IMR-90 (cell line): ENCODE results near the gene SMAD4. TPM values are rescaled to one million over a fixed set of nuclear protein-coding genes. Genes with fewer than 3 reads are reported as not detected.

ENCODE experiments used
- ATAC-seq: fragments of 200-7000 bp; cut with Tn5 transposase; 2 replicates; pipeline ENCODE4 v1.9.1; 2020; ENCODE audit warnings: low read depth, mild to moderate bottlenecking, moderate library complexity
- BruUV-seq: library from RNA; stranded (reverse); fragments of 400-500 nt; replicated peaks from 2 replicates; lab custom pipeline; 2021; lab: Mats Ljungman, UMichigan
- CTCF ChIA-PET: fragments of 300-600 bp; formaldehyde crosslinking; extraction: SDS; loops from one replicate; lab custom pipeline; 2021; ENCODE audit warnings: antibody characterized with exemption; lab: Yijun Ruan, JAX
- POLR2A ChIA-PET: fragments of 300-600 bp; sonication (Branson Sonifier 250); formaldehyde crosslinking; loops from one replicate; lab custom pipeline; 2022; ENCODE audit warnings: antibody characterized with exemption; ENCODE audit not compliant: unreplicated experiment; lab: Charles Lee
- DNase-seq: peaks from one replicate; pipeline ENCODE4 v3.0.0; 2013
- H2AFZ ChIP-seq: replicated peaks from 2 replicates; pipeline ENCODE3; 2013; ENCODE audit warnings: low read length, mild to moderate bottlenecking; ENCODE audit not compliant: poor library complexity
- H2AK5ac ChIP-seq: 2 replicates; pipeline ENCODE4 v1.6.1; 2013; ENCODE audit warnings: low read depth, low read length, inconsistent platforms
- H2AK9ac ChIP-seq: replicated peaks from 2 replicates; pipeline ENCODE3; 2013; ENCODE audit warnings: mild to moderate bottlenecking, low read depth, low read length, moderate library complexity; ENCODE audit not compliant: poor library complexity
- H2BK120ac ChIP-seq: 2 replicates; pipeline ENCODE4 v1.6.1; 2013; ENCODE audit warnings: low read depth, low read length, inconsistent platforms
- H2BK15ac ChIP-seq: 3 replicates; pipeline ENCODE4 v1.6.1; 2013; ENCODE audit warnings: low read depth, low read length, inconsistent platforms
- H2BK20ac ChIP-seq: 2 replicates; pipeline ENCODE4 v1.6.1; 2013; ENCODE audit warnings: low read depth, mild to moderate bottlenecking, inconsistent platforms, low read length, moderate library complexity
- H2BK5ac ChIP-seq: 2 replicates; pipeline ENCODE4 v1.6.1; 2013; ENCODE audit warnings: mild to moderate bottlenecking, low read depth, low read length, inconsistent platforms; ENCODE audit not compliant: poor library complexity, severe bottlenecking
- H3K14ac ChIP-seq: replicated peaks from 2 replicates; pipeline ENCODE4 v1.6.1; 2013; ENCODE audit warnings: low read depth, low read length, inconsistent platforms
- H3K18ac ChIP-seq: 2 replicates; pipeline ENCODE4 v1.6.1; 2013; ENCODE audit warnings: low read depth, low read length, control low read depth
- H3K23ac ChIP-seq: 2 replicates; pipeline ENCODE4 v1.6.1; 2013; ENCODE audit warnings: low read depth, low read length, inconsistent platforms
- H3K27ac ChIP-seq: 2 replicates; pipeline ENCODE4 v1.5.1; 2013; ENCODE audit warnings: mild to moderate bottlenecking, control low read depth, low read length; ENCODE audit not compliant: insufficient read depth
- H3K27me3 ChIP-seq: 2 replicates; pipeline ENCODE4 v1.6.1; 2013; ENCODE audit warnings: low read length; ENCODE audit not compliant: control insufficient read depth, insufficient read depth
- H3K36me3 ChIP-seq: 2 replicates; pipeline ENCODE4 v1.6.1; 2013; ENCODE audit warnings: low read length, mixed read lengths; ENCODE audit not compliant: control insufficient read depth, insufficient read depth
- H3K4ac ChIP-seq: 2 replicates; pipeline ENCODE4 v1.6.1; 2013; ENCODE audit warnings: low read depth, low read length, inconsistent platforms
- H3K4me1 ChIP-seq: 2 replicates; pipeline ENCODE4 v1.6.1; 2013; ENCODE audit warnings: low read length, mixed read lengths; ENCODE audit not compliant: control insufficient read depth, insufficient read depth
- H3K4me2 ChIP-seq: 2 replicates; pipeline ENCODE4 v1.6.1; 2013; ENCODE audit warnings: low read depth, mild to moderate bottlenecking, control low read depth, low read length, moderate library complexity
- H3K4me3 ChIP-seq: 2 replicates; pipeline ENCODE4 v1.5.1; 2013; ENCODE audit warnings: low read depth, mild to moderate bottlenecking, control low read depth, low read length, moderate library complexity; ENCODE audit not compliant: insufficient read depth
- H3K56ac ChIP-seq: 2 replicates; pipeline ENCODE4 v1.6.1; 2013; ENCODE audit warnings: low read length, inconsistent platforms; ENCODE audit not compliant: insufficient read depth; ENCODE audit errors: extremely low read depth
- H3K79me1 ChIP-seq, 2 experiments: 2 replicates each; pipeline ENCODE4 v1.6.1; 2013; ENCODE audit warnings: low read length in 2 of 2, inconsistent platforms in 1 of 2, low read depth in 1 of 2
- H3K9ac ChIP-seq: 2 replicates; pipeline ENCODE4 v1.6.1; 2013; ENCODE audit warnings: low read depth, low read length, control low read depth
- H3K9me1 ChIP-seq: 2 replicates; pipeline ENCODE4 v1.6.1; 2013; ENCODE audit warnings: low read length, inconsistent platforms; ENCODE audit not compliant: insufficient read depth
- H3K9me3 ChIP-seq: 2 replicates; pipeline ENCODE4 v1.6.1; 2013; ENCODE audit warnings: low read length; ENCODE audit not compliant: control insufficient read depth, insufficient read depth
- H4K20me1 ChIP-seq: 2 replicates; pipeline ENCODE4 v1.6.1; 2013; ENCODE audit warnings: low read length, inconsistent platforms; ENCODE audit not compliant: insufficient read depth
- H4K5ac ChIP-seq: 2 replicates; pipeline ENCODE4 v1.6.1; 2013; ENCODE audit warnings: mild to moderate bottlenecking, low read depth, low read length, control low read depth
- H4K8ac ChIP-seq, 2 experiments: 2 replicates each; pipeline ENCODE4 v1.6.1; 2013; ENCODE audit warnings: low read depth in 2 of 2, low read length in 2 of 2, control low read depth in 1 of 2, inconsistent platforms in 1 of 2
- H4K91ac ChIP-seq: 2 replicates; pipeline ENCODE4 v1.6.1; 2013; ENCODE audit warnings: low read depth, low read length, inconsistent platforms; ENCODE audit not compliant: insufficient read depth
- BHLHE40 ChIP-seq: fragments of 150-350 bp; IDR thresholded peaks from 2 replicates; pipeline ENCODE4 v1.6.1; 2016; ENCODE audit warnings: mild to moderate bottlenecking, low read depth, low read length
- CEBPB ChIP-seq: IDR thresholded peaks from 2 replicates; pipeline ENCODE4 v1.6.1; 2012; ENCODE audit warnings: low read depth, low read length, improper control_type of control experiment
- CHD1 ChIP-seq: IDR thresholded peaks from 2 replicates; pipeline ENCODE4 v1.6.1; 2012; ENCODE audit warnings: low read depth, low read length, improper control_type of control experiment
- MAZ ChIP-seq: IDR thresholded peaks from 2 replicates; pipeline ENCODE4 v1.6.1; 2012; ENCODE audit warnings: low read depth, mild to moderate bottlenecking, low read length, improper control_type of control experiment, moderate library complexity, borderline replicate concordance
- MXI1 ChIP-seq: IDR thresholded peaks from 2 replicates; pipeline ENCODE4 v1.6.1; 2012; ENCODE audit warnings: low read depth, mild to moderate bottlenecking, low read length, moderate library complexity, borderline replicate concordance
- NFE2L2 ChIP-seq: fragments of 150-350 bp; IDR thresholded peaks from 2 replicates; pipeline ENCODE4 v1.6.1; 2016; ENCODE audit warnings: low read depth, mild to moderate bottlenecking, low read length
- POLR2A ChIP-seq: IDR thresholded peaks from 2 replicates; pipeline ENCODE4 v1.6.1; 2012; ENCODE audit warnings: mild to moderate bottlenecking, low read depth, low read length
- RAD21 ChIP-seq: IDR thresholded peaks from 2 replicates; pipeline ENCODE4 v1.6.1; 2012; ENCODE audit warnings: low read length, improper control_type of control experiment
- SMC3 ChIP-seq: fragments of 150-350 bp; IDR thresholded peaks from 2 replicates; pipeline ENCODE4 v1.6.1; 2016; ENCODE audit warnings: low read depth, mild to moderate bottlenecking, antibody characterized with exemption, low read length, moderate library complexity
- USF2 ChIP-seq: fragments of 150-350 bp; IDR thresholded peaks from 2 replicates; pipeline ENCODE4 v1.6.1; 2017; ENCODE audit warnings: mild to moderate bottlenecking, antibody characterized with exemption, low read length, low read depth
- WGBS, 2 experiments: methylation state at CpG; one replicate each; pipeline versions ENCODE4 v1.1.5 to v1.1.7; 2013; ENCODE audit warnings: missing lambda C conversion rate in 2 of 2; ENCODE audit not compliant: insufficient read length in 1 of 2; ENCODE audit errors: extremely low coverage in 2 of 2; 5-methylcytosine and 5-hydroxymethylcytosine counted together
- dilution Hi-C: fragments of 300-500 bp; cut with HindIII; formaldehyde crosslinking; loops from one replicate; pipeline ENCODE4 v1.14.3; 2018; ENCODE audit warnings: low sequenced_read_pairs; ENCODE audit not compliant: unreplicated experiment
- in situ Hi-C: fragments of 300-500 bp; cut with MboI; formaldehyde crosslinking; loops from 3 replicates; pipeline ENCODE4 v1.14.3; 2019; ENCODE audit warnings: low sequenced_read_pairs, inconsistent platforms, mixed read lengths
- intact Hi-C: fragments of 100-400 bp; cut with micrococcal nuclease; formaldehyde crosslinking; loops from 2 replicates; pipeline ENCODE4 v1.10.0; 2022
- polyA plus RNA-seq, 3 experiments: library from polyadenylated mRNA; depleted of rRNA; stranded (reverse); fragments of >200 nt; gene quantifications; 2 replicates each; pipeline ENCODE4 v1.2.3, GENCODE V29; 2012; ENCODE audit warnings: low replicate concordance in 1 of 3
- total RNA-seq: library from RNA; depleted of rRNA; stranded (reverse); fragments of >200 nt; gene quantifications from 2 replicates; pipeline ENCODE4 v1.2.3, GENCODE V29; 2012
- TF ChIP-seq, protein P1 (sequence below): conservative IDR thresholded peaks from 2 replicates; pipeline ENCODE4 v1.5.1; 2012; ENCODE audit warnings: mild to moderate bottlenecking, low read depth, low read length, improper control_type of control experiment

SMAD4 gene
- total and polyA plus RNA-seq, 2 of the 4 experiments (the other 2 are of a cell fraction) = 57.6 to 145 TPM

DNA sequence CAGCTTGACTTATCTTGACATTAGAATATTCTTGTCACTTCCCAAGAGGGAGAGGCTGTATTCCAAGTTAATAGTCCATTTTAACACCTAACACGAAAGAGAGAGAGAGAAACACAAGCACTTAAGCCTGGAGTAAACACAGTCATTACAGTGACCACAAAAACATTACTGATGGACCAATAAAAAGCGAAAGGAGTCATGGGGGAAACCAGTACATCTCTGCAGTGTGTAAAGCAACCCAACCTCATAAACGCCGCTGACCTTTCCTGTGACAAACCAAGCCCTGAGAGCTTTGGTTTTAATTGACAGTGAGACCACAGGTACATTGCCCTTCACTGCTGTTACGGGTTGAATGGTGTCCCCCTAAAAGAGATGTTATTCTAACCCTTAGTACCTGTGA is 78.3 kb downstream of the SMAD4 start (continued):
- TF ChIP-seq MXI1 (no peak), BHLHE40 (no peak), USF2 (no peak)

DNA sequence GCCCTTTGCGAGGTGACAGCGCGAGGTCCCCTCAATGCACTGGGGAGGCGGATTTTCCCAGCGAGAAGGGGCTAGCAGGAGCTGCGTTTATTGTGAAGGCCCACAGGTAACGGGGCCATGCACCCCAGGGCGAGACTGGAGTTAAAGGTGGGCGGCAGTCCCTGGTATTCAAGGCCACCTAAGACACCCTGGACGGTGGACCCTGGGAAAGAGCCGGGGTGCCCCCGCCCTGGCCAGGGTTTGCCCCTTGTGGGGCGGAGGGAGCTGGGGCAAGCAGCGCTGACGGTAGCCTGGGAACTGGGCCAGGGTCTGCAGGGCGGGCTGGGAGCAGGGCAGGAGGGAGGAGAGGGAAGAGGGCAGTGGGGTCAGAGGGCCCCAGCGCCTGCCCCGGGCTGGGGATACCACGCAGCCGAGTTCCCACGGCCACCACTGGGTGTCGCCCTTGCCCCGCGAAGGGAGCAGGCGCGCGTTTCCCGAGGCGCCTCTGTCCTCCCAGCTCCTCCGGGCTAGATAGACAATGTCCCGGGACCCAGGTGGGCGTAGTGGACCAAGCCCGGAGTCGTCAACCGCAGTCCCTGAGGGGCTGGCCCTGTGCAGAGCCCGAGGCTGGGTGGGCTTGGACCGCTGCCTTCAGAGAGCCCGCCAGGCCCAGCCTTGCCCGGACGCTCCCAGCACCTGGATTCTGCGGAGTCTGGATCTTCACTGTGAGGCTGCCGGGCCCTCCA is 80.2 kb downstream of the SMAD4 start:
- H3K9me3 ChIP-seq = no peaks in the 10 kb centered on the region
- dilution Hi-C loops (no loop called here), intact Hi-C loops (loop anchor here (5.0 kb wide), 1 partner anchor 557 kb away; no protein-coding TSS in a partner anchor), in situ Hi-C loops (loop anchor here (25.0 kb wide), 1 partner anchor 1577 kb away; no protein-coding TSS in a partner anchor)
- H3K23ac ChIP-seq = no peak overlapping the region
- DNase-seq = peak; percentile 5
- no peak overlapping the region for H4K91ac ChIP-seq
- H3K4me2 ChIP-seq = no peak overlapping the region
- peak overlapping the region; percentile 85 for H2AFZ ChIP-seq
- no peaks in the 10 kb centered on the region for H3K36me3 ChIP-seq
- no peaks in the 10 kb centered on the region for H3K27me3 ChIP-seq
- no peak overlapping the region for H2AK5ac ChIP-seq
- H4K5ac ChIP-seq = no peak overlapping the region
- TF ChIP-seq MAZ (no peak), POLR2A (peak; percentile 34; the same call in 1 of the 2 replicates), USF2 (no peak), CEBPB (no peak), CHD1 (no peak), NFE2L2 (no peak), SMC3 (peak; percentile 80), RAD21 (peak; percentile 96)
- TF ChIP-seq, protein P1, sequence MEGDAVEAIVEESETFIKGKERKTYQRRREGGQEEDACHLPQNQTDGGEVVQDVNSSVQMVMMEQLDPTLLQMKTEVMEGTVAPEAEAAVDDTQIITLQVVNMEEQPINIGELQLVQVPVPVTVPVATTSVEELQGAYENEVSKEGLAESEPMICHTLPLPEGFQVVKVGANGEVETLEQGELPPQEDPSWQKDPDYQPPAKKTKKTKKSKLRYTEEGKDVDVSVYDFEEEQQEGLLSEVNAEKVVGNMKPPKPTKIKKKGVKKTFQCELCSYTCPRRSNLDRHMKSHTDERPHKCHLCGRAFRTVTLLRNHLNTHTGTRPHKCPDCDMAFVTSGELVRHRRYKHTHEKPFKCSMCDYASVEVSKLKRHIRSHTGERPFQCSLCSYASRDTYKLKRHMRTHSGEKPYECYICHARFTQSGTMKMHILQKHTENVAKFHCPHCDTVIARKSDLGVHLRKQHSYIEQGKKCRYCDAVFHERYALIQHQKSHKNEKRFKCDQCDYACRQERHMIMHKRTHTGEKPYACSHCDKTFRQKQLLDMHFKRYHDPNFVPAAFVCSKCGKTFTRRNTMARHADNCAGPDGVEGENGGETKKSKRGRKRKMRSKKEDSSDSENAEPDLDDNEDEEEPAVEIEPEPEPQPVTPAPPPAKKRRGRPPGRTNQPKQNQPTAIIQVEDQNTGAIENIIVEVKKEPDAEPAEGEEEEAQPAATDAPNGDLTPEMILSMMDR = peak; percentile 87
- no peak overlapping the region for H2BK5ac ChIP-seq
- H2BK120ac ChIP-seq = no peak overlapping the region
- H3K4ac ChIP-seq = no peak overlapping the region
- H2AK9ac ChIP-seq = peak overlapping the region; percentile 78
- no peak overlapping the region for H2BK20ac ChIP-seq
- 34% methylated on average over 21 of the region's 42 CpGs; no CpG with 5 or more reads in 1 of the 2 experiments for whole genome bisulfite sequencing, 2 experiments
- H2BK15ac ChIP-seq = no peak overlapping the region
- no peak overlapping the region for H3K27ac ChIP-seq
- no peaks in the 10 kb centered on the region; the same call in 1 of the 2 replicates for H4K20me1 ChIP-seq
- ChIA-PET POLR2A (no interaction called here), CTCF (interaction anchor here (1.0 to 1.4 kb wide), 2 partner anchors 13 to 1947 kb away, joined by 3 read pairs; no protein-coding TSS in a partner anchor)
- peak; percentile 100 for ATAC-seq
- no TSS peak for BruUV-seq
- no peaks in the 10 kb centered on the region for H3K79me1 ChIP-seq
- no peak overlapping the region for H3K4me3 ChIP-seq
- no peak overlapping the region for H3K56ac ChIP-seq
- no peaks in the 10 kb centered on the region for H3K9me1 ChIP-seq
- H3K18ac ChIP-seq = no peak overlapping the region
- no peak overlapping the region for H3K9ac ChIP-seq
- no peak overlapping the region for H3K14ac ChIP-seq
- no peaks in the 10 kb centered on the region; the same call in 1 of the 2 replicates for H3K4me1 ChIP-seq
- no peak overlapping the region for H4K8ac ChIP-seq
